ENCODE data around the gene SLC22A1. TPM values are rescaled to one million over a fixed set of nuclear protein-coding genes. Genes with fewer than 3 reads are reported as not detected.

The SLC22A1 gene
- total and polyA plus RNA-seq, 2 of the 4 experiments (the other 2 are of a cell fraction) = 0.10 TPM; not detected in 1

- TF ChIP-seq RFX5 (IDR thresholded peaks at IDR 0.05; ENCODE audit: low read depth, low read length) (no peak), POLR2A (IDR thresholded peaks at IDR 0.05; ENCODE audit: low read depth, low read length) (no peak), ELK1 (IDR thresholded peaks at IDR 0.05; ENCODE audit: borderline replicate concordance, low read depth, low read length) (no peak), FOS (IDR thresholded peaks at IDR 0.05; ENCODE audit: low read depth, low read length) (no peak), SMC3 (IDR thresholded peaks at IDR 0.05; ENCODE audit: low read depth, low read length) (no peak), NFE2L2 (IDR thresholded peaks at IDR 0.05; ENCODE audit: low read depth, low read length) (no peak), USF2 (IDR thresholded peaks at IDR 0.05; ENCODE audit: low read depth, low read length) (no peak)
- Histone ChIP-seq H3K14ac (replicated peaks; ENCODE audit: low read depth, low read length) (no peak overlapping the region), H2BK20ac (ENCODE audit: low read depth, low read length) (no peak overlapping the region), H3K23ac (ENCODE audit: low read depth, low read length) (no peak overlapping the region), H3K9me3 (ENCODE audit: control insufficient read depth, insufficient read depth, low read length) (no peaks in the 10 kb centered on the region), H3K27ac (ENCODE audit: insufficient read depth, low read length) (peak overlapping the region; percentile 17; the same call in 1 of the 2 replicates), H3K9me1 (ENCODE audit: insufficient read depth, low read length) (peaks cover 5% of the 10 kb centered on the region; the same call in 1 of the 2 replicates), H4K91ac (ENCODE audit: insufficient read depth, low read depth, low read length) (peak overlapping the region; percentile 19), H3K27me3 (ENCODE audit: control insufficient read depth, insufficient read depth, low read length) (no peaks in the 10 kb centered on the region), H3K56ac (ENCODE audit: extremely low read depth, insufficient read depth, low read length) (no peak overlapping the region), H4K20me1 (ENCODE audit: insufficient read depth, low read length) (no peaks in the 10 kb centered on the region), H2BK15ac (ENCODE audit: low read depth, low read length) (no peak overlapping the region), H4K5ac (ENCODE audit: low read depth, low read length) (no peak overlapping the region), H2AK9ac (replicated peaks; ENCODE audit: low read depth, low read length, poor library complexity) (peak overlapping the region; percentile 15), H2AK5ac (ENCODE audit: low read depth, low read length) (no peak overlapping the region; the same call in 1 of the 2 replicates), H2BK120ac (ENCODE audit: low read depth, low read length) (peak overlapping the region; percentile 44; the same call in 1 of the 2 replicates), H3K18ac (ENCODE audit: low read depth, low read length) (no peak overlapping the region; the same call in 1 of the 2 replicates), H3K79me1 (ENCODE audit: low read depth in 1 of 2, low read length in 2 of 2) (no peaks in the 10 kb centered on the region), H3K4ac (ENCODE audit: low read depth, low read length) (peak overlapping the region; percentile 24; the same call in 1 of the 2 replicates), H3K4me3 (ENCODE audit: insufficient read depth, low read depth, low read length) (no peak overlapping the region), H3K4me2 (ENCODE audit: low read depth, low read length) (no peak overlapping the region), H4K8ac (ENCODE audit: low read depth in 2 of 2, low read length in 2 of 2) (peak overlapping the region in 1 of 2 experiments; percentile 32; a peak in 1 of 4 replicates), H3K36me3 (ENCODE audit: control insufficient read depth, insufficient read depth, low read length) (no peaks in the 10 kb centered on the region), H3K9ac (ENCODE audit: low read depth, low read length) (no peak overlapping the region), H2AFZ (replicated peaks; ENCODE audit: low read length, poor library complexity) (peak overlapping the region; percentile 37), H2BK5ac (ENCODE audit: low read depth, low read length, poor library complexity, severe bottlenecking) (no peak overlapping the region), H3K4me1 (ENCODE audit: control insufficient read depth, insufficient read depth, low read length) (peaks cover 7% of the 10 kb centered on the region)
- BruUV-seq (replicated peaks) = no TSS peak
- WGBS, 2 experiments (ENCODE audit: extremely low coverage in 2 of 2, insufficient read length in 1 of 2) = 83% methylated on average over 8 of the region's 19 CpGs; no CpG with 5 or more reads in 1 of the 2 experiments
- DNase-seq = no peak
- CTCF ChIA-PET = no interaction called here
- POLR2A ChIA-PET (ENCODE audit: unreplicated experiment) = no interaction called here
- dilution Hi-C loops (cut with HindIII; ENCODE audit: low sequenced_read_pairs, unreplicated experiment) (no loop called here), intact Hi-C loops (cut with micrococcal nuclease) (no loop called here), in situ Hi-C loops (cut with MboI; ENCODE audit: low sequenced_read_pairs) (no loop called here)
- no peak for ATAC-seq (ENCODE audit: low read depth)
These were observed 10.2 kb downstream of the SLC22A1 start for GRCh38 chr6:160131636-160132296.
